HG03139 (cell line): ENCODE results near the gene RBPMS2.

Source experiments
- ATAC-seq: cut with Tn5 transposase; IDR thresholded peaks from one replicate; pipeline ENCODE4 v1.9.1; 2021; ENCODE audit not compliant: unreplicated experiment

Gene RBPMS2

DNA sequence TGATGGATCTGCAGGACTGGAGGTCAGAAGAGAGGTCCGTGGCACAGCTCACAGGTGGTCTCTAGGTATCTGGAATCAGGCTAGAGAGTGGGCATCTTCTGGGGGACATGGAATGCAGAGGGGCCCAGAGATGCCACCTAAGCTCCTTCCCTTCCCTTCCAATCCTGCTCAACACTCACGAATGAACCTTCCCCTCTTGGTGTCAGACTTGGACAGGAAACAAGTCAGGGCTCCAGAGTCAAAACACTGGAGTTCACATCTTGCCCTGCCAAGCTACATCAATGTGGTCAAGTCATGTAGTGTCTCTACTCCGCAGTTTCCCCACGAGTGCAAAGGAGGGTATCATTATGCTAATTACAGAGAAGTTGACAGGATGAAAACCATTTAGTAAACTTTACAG lies 16.0 kb upstream of the RBPMS2 start:
- no peak for ATAC-seq

DNA sequence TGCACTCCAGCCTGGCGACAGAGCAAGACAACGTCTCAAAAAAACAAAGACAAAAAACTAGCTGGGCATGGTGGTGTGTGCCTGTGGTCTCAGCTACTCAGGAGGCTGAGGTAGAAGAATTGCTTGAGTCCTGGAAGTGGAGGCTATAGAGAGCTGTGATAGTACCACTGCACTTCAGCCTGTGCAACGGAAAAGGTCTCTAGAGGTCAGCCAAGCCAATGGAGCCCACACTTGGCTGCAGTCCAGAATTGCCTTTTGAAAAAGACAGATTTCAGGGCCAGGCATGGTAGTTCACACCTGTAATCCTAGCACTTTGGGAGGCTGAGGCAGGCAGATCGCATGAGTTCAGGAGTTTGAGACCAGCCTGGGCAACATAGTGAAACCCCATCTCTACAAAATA lies 8.4 kb upstream of the RBPMS2 start:
- ATAC-seq = no peak

DNA sequence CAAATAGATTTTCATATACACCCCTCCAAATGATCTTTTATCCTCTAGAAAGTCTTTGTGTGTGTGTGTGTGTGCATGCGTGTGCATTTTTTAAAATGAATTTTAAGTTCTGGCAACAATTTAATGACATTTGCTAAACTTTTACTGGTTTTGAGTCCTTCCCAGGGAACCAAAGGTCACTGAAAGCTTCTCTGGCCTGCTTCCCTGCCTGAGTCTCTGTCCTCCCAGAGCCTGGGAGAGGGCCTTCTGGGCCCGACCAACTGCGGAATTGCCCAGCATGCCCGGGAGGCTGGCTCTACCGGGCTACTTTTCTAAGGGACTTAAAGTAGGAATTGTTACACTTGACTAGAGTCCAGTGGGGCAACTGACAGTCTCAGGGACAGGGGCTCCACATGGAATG lies 7.4 kb upstream of the RBPMS2 start:
- ATAC-seq = no peak

DNA sequence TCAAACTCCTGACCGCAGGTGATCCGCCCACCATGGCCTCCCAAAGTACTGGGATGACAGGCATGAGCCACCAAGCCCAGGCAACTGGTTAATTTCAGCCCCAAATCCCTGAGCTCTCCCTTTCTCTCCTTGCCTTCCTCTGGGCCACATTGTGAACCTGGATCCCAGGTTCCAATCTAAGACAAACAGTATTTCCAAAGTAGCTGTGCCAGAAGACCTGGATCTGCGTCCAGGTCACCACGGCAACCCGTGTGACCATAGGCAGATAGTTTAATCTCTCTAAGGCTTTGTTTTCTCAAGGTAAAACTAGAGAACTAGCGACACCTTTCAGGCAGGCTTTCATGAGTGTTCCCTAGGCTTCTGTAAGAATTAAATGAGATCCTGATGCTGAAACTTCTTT lies 5.9 kb upstream of the RBPMS2 start:
- ATAC-seq = no peak

DNA sequence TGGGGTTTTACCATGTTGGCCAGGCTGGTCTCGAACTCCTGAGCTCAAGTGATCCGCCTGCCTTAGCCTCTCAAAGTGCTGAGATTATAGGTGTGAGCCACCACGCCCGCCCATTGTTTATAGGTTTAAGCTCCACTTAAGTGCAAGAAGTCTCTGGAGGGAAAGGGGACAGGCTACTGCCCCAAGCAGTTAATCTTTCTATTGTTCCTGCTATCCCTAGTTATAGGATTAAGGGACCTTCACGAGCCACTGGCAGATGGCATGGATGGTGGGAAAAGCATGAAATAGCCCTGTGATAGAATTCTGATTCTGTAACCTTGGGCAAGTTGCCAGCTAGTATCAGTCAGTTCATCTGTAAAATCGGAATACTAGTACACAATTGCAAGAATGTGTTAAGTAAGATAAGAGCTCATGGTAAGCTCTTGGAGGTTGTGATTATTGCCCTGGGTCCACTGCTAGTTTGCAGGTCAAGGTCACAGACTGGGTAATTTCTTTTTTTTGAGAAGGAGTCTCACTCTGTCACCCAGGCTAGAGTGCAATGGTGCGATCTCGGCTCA lies 5.3 kb upstream of the RBPMS2 start:
- no peak for ATAC-seq

DNA sequence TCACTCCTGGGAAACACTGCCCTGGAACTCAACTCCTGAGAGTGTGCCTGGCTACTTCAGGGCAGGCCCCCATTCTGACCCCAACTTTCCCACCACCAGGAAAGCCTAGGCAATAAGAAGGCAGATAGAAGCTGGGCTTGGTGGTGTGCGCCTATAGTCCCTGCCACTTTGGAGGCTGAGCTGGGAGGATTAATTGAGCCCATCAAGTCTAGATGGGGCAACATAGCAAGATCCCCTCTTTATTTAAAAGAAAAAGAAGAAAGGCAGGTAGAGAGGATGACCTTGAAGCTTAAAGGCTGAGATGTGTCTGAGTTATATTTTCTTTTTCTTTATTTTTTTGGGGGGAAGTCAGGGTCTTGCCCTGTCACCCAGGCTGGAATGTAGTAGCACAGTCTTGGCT lies 4.2 kb upstream of the RBPMS2 start:
- no peak for ATAC-seq

DNA sequence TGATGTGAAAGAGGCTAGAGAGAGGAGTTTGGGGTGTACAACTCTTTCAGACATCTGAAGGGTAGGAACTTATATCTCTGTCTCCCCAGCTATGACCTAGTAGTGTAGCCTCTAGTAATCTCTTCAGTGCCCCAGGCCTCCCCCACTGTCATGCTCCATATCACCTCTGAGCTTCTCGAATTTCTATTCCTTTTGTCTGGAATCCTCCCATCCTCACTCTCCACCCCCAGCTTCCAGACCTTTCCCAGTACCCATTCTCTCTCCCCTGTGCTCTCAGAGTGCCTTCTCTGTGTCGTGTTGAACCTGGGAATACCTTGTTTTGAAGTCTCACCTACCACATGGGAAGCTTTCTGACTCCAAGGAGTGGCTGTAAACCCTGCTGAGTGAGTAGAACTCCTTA lies 3.6 kb upstream of the RBPMS2 start:
- ATAC-seq = no peak

DNA sequence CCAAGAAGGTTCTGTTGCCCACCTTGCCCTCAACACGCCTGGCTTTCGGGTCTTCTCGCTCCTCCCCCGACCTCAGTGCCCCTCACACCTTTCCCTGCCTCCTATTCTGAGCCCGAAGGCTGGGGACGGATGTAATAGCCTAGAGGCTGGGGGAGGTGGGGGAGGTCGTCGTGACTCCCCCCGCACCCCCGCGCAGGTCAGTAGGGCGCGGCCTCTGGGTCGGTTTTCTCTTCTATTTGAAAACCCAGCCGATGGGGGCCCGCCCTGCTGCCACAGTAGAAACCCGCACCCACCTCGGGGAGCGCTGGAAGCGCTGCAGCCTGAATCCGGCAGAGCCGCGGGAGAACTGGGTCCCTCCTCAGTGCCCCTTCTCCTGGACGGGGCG lies 1.0 kb upstream of the RBPMS2 start:
- ATAC-seq = no peak

DNA sequence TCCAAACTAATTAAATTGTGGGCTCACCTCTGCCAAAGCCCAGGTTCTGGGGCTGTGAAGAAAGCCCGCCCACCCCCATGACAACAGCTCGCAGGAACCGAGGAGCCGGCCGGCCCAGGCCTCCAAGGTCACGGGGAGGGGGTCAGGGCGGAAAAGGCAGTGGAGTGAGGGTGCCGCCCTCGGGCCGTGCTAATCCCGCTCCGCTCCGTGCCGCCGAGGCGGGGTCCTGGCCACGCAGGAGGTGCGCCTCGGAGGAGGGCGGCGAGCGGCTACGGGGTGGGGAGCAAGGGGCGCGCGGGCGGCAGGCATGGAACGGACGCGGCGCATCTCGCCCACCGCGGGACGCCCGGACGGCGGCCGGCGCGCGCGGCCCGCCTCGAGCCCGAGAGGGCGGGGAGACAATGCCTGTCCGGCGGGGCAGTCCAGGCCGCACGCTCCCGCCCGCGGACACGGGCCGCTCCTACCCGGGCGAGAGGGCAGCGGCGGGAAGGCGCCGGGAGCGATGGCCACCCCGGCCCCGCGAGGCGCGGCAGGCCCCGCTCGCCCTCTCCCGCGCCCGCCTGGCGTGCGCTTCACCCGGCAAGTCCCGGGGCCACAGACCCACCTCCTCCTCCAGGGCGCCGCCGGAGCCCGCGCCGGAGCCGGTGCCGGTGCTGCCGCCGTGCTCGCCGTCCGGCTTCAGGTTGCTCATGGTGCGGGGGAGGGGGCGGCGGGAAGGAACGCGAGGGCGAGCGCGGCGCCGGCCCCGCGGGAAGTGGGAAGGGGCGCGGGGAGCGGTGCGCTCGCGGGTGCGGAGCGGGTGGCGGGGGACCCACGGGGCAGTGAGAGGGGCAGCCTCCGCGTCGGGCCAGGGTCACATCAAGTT lies 528 bp downstream of the RBPMS2 start:
- ATAC-seq = no peak

DNA sequence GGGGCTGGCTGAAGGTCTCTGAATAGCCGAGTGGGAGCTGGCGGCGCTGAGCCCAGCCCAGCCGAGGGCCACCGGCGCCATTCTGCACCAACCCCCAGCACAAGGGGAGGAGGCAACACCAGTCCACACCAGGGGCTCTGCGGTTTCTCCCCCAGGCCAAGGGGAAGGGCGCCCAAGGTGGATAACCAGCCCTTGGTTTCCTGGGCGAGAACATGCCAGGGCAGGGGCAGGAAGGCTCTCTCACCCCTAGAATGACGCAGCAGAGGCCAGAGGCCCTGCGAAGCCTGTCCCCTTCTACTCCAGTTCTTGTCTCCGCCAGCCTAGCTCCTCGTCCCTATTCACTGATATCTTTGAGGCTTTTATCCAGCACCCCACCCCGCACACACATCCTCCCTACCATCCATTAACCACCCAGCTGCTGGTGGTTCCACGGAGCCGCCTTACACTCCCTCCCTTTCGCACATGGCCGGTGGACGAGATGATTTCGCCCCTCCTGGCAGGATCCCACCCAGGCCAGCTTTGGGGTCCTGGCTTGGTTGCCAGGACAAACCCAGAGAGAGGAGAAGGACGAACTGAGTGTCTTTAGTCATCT lies 1.3 kb downstream of the RBPMS2 start:
- ATAC-seq = no peak

DNA sequence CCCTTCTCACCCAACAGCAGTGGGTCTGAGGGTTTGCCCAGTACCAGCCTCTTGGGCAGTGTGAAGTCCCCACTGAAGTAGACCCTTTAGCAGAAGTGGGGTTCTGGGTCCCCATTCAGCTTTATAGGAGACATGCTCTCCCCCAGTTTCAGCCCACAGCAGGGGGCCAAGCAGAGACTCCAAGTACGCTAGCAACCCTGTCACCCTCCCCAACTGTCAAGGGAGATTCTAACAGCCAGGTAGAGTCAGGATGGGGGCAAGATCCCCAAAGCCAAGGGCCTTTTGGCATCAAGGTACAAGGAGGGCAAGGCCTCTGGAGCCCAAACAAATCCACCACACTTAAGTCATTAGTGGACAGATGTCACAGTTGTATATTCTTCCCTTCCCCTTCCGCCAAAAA lies 1.8 kb downstream of the RBPMS2 start:
- no peak for ATAC-seq

DNA sequence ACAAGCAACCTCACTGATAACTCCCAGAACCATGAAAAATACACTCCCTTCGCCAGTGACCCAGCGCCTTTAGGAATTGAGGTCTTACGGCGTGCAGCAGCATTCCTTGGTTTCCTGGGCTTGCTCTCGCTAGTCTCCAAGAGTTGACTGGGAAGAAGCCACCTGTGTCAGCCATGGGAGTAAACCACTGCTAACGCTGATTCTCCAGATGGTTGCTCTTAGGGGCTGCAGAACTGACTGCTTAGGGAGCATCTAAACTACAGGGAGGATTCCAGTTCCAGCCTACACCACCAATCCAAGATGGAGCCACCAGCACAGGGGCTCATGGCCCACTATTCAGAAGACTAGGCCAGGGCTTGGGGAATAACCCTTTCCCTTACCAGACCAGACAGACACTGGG lies 2.4 kb downstream of the RBPMS2 start:
- no peak for ATAC-seq

DNA sequence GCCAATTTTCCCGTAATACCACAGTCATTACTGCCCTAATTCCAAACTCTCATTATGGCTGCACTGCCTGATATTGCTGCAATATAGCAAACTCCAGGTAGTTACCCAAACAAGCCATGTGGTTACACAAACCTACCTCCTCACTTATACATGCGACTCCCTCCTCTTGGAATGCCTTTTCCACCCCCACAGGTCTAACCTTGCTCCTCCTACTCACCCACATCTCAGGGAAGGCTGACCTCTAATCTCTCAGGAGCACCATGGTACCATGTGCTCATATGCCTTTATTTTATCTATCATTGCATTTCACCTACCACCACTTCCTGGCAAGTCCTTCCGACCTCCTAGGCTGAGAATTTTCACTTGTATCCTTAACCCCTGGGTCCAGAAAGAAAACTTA lies 2.9 kb downstream of the RBPMS2 start:
- no peak for ATAC-seq

DNA sequence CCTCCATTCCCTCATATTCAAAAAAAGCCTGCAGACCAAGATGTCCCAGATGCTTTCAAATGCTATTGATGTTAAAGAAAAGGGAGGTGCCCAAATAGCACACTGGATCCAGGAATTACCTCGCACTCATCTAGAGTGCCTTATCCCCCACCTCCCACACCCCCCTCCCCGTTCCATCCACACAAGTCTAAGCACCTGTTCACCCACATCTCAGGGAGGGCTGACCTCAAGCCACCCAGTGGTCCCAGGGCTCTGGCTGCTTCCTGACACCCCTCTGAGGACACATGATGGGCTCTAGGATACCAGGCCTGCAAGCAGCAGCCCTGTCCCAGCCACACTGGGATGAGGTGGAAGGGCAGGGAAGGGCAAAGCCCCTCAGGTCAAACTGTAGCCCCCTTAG lies 4.8 kb downstream of the RBPMS2 start:
- ATAC-seq = no peak

DNA sequence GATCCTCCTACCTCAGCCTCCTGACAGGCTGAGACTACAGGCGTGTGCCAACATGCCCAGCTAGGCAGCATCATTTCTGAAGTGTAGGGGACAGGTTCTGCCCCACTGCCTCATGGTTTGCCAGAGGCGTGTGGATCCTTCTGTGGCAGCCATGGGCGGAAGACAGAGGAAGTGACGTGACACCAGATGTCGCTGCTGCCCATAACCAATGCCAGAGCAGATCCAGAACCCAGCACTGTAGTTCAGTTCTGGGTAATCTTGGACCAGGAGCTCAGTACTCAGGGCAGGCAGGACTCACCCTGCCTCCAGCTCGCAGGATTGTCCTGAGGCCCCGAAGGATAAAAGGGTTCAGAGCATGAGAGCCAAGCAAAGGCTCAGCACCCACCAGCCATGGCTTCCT lies 8.2 kb downstream of the RBPMS2 start:
- ATAC-seq = no peak

DNA sequence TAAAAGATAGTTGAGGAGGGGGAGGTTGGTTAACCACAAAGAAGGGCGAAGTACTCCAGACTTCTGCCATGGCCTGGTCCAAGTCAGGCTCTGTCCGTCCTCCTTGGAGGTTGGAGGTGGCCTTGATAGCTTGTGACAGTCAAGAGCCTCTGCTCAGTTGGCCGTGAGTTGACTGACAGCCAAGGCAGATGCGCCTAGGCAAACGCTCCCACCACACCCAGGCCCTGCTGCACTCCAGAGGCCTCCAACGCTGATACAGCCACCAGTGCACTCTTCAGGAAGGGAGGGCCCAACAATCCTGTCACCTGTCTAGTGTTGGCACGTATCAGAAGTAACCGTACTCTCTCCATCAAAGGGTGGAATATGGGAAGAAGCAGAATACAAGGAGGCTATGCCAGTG lies 9.3 kb downstream of the RBPMS2 start:
- ATAC-seq = no peak

DNA sequence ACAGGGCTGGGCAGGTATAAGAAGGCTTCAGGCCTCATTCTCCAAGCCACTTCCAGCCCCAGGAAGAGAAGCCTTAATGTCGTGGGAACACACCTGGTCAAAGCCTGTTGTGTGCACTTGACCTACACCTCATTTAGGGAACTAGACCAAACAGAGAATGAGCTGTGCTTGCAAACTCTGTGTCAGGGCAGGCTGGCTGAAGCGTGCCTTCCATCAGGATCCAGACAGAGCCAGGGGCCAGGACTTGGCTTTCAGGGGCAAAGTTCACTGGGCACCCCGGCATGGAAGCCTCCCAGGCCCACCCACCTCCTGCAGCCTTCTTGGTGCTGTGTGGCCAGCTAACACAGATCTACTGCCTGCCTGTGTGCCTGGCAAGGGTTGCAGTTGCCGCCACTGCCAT lies 11.5 kb downstream of the RBPMS2 start:
- ATAC-seq = no peak

DNA sequence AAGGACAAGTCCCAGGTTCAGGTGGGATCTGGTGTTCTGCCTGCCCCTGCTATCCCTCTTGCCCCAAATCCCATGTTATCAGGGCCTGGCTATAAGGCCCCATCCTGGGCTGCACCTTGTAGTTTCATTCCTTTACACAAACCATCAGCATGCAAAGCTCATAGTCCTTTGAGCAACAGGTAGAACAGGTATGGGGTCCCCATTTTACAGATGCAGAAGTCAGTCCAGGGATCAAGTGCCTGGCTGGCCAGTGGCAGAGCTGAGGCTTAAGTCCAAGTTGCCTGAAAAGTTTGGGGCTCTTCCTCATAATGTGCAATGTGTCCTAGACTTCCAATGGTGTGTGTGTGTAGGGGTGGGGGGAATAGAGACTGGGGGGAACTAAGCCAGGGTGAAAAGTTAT lies 11.9 kb downstream of the RBPMS2 start:
- no peak for ATAC-seq

DNA sequence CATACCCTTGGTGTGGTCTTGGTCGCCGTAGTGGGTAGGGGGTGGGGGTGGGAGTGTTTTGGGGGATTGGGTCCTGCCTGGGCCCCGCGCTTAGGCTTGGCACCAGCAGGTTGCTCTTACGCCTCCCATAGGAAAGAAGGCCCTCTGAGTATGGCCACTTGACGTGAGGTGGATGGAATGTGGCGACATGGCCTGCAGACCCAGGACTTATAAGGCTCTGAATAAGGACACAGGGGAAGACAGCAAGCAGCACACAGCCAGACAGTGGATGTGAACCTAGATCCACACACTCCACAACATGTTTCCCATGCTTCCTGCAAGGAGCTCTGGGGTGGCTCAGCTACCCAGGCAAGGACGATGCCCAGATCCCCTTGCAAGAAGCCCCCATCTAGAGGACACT lies 12.4 kb downstream of the RBPMS2 start:
- no peak for ATAC-seq

DNA sequence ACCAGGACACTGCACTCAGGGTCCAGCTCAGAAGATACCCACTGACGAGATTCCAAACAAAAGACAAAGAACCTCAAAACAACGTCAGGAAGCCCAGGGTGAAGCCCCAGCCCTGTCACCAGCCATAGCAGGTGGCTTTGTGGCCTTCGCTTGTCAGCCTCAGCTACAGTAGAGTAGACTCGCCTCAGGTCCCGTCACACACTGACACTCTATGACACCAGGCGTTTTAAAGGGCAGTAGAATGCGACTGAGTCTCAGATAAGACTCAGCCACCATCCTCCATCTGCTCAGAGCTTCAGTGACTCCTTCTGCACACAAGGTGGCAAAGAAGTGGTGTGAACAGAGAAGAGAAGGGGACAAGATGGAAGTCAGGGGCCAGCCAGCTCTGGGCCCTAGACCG lies 12.8 kb downstream of the RBPMS2 start:
- no peak for ATAC-seq

DNA sequence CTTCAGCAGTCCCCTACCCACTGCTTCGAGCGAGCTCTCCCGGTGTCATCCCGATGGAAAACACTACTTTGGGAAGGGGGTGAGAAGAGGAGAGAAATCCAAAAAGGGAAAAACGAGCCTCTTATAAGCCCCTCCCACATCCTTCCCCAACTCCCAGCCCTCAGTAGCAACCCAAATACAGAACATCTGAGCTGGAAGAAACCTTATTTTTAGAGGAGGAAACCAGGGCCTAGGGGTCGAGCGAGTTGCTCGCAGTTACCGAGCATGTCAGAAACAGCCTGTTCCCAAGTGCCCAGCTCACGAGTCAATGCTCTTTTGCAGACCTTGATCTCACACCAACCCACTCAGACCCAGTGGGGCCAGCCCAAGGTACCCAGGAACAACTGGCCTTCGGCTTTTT lies 14.2 kb downstream of the RBPMS2 start:
- ATAC-seq = no peak

DNA sequence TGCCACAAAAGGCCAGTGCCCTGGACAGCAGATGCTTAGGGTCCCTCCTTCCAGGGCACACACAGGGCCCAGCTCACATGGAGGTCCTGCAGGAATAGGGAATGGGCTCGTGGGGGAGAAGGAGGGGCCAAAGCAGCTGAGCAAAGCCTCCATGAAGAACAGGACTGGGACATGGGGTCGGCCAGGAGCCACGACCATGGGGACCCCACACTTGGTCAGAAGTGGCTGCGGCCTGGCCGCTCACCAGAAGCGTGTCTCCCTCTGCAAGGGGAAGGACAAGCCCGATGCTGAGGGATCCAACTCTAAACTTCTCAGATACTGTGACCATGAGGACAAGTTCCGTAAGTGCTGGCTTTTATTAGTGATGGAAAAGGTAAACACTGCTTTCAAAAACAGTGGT lies 15.3 kb downstream of the RBPMS2 start:
- no peak for ATAC-seq
